GM18873 (cell line): ENCODE results near the gene SLBP.

Source experiments
- ATAC-seq: cut with Tn5 transposase; IDR thresholded peaks from one replicate; pipeline ENCODE4 v1.9.1; 2021; ENCODE audit warnings: mild to moderate bottlenecking, moderate library complexity, moderate number of reproducible peaks; ENCODE audit not compliant: unreplicated experiment, low FRiP score

The SLBP gene

DNA sequence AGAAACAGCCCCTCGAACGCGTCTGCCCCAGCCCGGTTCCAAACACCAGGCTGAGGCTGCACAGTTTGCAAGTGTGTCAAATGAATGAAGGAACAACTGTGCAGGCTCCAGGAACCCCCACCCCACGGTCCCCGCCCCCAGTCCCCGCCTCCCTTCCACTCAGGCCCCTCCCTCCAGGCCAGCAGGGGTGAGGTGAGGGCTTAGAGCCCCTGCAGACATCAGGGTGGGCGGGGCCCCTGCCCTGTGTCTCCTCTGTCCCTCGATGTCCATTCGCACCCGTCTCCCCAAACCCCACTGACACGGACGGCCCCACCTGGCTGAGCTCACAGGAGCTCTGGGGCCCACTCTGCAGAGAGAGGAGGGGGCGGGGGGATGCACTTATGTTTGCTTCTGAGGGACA is 37.7 kb upstream of the SLBP start:
- ATAC-seq: no peak

DNA sequence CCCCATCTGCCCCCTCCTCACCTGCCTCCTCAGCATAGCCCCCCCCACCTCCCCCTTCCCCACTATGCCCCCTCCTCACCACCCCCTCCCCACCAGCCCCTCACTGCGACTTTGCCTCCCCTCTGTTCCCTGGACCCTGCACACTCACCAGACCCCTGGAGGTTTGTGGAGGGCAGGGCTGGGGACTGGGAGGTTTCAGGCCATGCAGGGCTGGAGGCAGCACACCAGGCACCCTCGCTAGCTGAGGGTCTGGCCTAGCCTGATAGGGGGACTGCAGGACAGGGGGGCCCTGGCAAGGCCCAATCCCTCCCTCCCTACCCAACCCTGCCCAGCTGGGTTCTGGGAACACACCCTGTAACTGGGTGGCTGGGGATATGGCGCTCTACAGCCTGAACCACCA is 37.3 kb upstream of the SLBP start:
- no peak for ATAC-seq

DNA sequence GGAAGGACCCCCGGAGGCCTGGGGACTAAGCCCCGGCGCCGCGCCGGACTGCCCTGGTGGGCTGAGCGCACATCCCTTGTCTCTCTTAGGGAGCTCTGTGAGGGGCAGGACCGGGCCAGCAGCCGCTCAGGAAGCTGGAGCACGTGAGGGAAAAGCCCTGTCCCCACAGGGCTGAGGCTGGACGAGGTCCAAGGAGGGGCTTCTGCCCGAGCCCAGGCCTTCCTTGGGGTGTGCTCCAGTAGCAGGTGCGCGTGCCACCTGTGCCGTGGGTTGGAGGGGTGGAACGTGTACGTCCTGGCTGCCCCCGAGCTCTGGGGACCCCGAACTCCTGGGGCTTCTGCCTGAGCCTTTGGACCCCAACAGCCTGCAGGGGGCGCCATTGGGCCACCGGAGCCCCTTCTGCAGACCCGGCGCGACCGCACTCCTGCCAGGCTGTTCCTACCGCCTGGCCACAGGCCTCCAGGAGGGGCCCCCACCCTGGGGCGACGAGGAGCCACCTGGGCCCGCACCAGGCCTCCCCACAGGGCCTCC is 36.4 kb upstream of the SLBP start:
- no peak for ATAC-seq

DNA sequence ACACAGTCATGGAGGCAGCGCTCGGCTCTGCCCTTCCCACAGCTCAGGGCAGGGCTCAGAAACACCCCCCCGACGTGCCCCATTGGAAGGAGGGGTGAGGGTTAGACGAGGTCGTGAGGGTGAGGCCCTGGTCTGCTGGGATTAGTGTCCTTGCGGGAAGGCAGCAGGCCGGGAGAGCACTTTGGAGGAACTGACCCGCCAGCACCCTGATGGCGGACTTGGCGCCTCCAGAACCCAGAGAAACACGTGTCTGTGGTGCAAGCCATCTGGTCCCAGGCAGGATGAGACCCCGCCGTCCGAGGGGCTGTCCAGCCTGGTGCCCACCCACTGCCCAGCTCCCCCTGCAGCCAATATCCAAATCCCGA is 35.5 kb upstream of the SLBP start:
- no peak for ATAC-seq

DNA sequence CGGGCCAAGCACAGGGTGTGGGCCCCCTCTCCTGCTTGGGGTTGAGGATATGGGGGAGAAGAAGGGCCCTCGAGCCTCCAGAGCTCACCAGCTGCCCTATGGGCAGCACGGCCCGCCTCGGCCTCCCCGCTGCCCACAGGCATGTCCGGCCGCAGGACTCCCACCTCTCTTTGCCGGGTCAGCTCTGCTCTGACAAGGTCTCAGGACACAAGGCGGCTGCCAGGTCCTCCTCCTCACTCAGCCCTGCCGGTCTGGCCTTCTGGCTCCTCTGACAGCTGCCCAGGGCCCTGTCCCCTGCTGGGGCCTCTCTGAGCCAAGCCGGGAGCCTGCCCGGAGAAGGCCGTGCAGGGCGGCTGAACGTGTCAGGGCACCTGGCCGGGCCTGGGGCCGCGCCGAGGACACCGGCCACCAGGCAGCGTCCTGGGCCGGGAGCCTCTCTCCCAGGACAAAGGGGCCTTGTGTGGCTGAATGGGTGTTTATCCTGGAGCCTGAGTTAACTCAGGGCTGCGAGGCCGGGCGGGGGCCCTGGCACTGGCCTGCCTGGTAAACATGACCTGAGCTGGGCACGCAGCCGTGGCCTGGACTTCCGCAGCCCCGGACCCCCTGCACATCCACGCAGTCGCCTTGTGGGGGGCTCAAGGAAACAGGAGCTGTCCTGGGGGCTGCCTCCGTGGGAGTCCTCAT is 34.9 kb upstream of the SLBP start:
- ATAC-seq: no peak

DNA sequence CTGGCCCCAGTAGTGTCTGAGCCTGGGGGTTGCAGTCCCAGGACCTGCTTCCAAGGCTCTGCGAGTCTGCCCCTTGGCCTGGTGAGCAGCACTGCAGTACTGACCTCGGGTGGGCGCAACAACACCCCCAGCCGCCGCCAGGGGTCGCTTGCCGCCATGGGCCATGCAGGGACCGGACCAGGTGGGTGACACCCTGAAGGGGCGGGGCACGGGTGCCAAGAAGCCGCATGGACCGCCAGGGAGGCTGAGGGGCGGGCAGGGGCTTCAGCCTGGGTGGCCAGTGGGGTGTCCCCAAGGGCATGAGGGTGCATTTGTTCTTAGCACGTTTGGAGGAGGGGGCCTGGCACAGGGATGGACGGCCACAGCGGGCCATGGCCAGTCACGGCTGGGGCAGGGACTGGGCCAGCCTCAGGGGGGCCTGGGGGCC is 34.2 kb upstream of the SLBP start:
- no peak for ATAC-seq

DNA sequence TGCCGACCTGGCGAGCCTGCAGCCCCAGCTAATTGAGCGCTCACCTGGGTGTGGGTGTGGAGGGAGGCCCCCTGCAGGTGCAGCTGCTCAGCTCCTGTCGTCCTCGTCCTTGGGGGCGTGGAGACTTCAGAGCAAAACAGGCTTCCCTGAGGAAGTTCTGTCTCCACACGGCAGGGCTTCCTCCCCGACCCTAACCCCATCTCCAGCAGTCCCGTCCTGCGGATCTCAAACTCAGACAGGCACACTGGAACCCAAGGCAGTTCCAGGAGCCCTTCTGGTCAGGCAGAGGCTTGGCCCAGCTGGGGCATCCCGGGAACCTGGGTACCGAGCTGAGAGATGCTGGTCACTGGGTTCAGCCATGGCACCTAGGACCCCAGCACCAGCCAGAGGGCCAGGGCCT is 33.6 kb upstream of the SLBP start:
- no peak for ATAC-seq

DNA sequence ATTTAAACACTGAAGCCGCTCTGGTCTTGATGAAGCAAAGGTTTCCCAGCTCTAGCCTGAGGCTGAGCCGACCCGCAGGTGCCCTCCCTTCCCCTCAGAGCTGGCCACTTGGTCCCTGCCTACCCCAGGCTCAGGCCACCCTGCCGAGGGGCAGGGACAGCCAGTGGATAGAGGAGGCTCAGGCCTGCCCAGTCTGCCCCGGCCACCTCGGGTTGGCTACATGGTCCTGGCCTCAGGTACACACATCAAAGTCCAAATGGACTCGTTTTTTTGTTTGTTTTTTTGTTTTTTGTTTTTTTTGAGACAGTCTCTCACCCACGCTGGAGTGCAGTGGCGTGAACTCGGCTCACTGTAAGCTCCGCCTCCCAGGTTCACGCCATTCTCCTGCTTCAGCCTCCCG is 33.0 kb upstream of the SLBP start:
- ATAC-seq: no peak

DNA sequence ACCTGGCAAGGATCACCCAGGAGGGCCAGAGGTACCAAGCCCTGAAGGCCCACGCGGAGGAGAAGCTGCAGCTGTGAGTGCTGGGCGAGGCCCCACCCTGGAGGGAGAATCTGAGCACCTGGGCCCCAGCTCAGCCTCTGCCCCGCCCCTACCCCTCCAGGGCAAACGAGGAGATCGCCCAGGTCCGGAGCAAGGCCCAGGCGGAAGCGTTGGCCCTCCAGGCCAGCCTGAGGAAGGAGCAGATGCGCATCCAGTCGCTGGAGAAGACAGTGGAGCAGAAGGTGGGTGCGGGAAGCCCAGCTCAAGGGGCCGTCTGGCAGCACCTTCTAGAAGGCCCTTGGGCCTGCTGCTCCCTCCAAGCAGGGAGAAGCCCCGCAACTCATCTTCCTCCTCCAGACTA is 32.4 kb upstream of the SLBP start:
- no peak for ATAC-seq

DNA sequence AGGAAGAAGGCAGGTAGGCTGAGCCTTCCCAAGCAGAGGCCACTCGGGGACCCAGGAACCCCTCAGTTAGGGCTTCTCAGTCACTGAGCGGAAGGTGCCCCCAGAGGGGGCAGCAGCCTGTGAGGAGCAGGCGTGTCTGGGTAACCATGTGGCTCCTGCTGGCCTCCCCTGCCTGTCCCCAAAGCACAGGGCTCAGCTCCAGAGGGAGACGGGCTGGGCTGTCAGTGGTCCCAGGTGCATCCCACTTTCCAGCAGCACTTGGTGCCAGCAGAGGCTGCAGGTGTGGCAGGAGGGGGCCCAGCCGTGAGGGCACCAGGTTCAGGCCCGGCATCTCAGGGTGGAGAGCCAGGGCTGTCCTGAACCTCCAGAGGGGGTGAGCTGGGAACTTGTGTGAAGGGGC is 31.9 kb upstream of the SLBP start:
- ATAC-seq: no peak

DNA sequence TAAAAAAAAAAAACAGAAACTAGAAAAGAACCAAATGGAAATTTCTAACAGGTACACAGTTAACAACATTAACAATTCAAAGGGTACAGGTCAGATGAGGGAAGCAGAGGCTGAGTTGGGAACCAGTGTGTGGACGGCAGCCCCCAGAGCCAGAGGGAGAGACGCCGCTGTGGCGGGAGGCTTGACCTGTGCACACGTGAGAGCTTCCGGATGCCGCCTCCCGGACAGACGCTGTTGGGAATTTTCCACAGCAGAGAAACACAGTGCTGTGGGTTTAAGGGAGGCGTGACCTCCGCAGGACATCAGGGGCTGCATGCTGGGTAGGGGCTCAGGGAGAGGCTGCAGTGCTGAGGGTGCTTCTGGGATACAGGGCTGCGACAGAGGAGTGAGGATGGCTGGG is 31.4 kb upstream of the SLBP start:
- no peak for ATAC-seq

DNA sequence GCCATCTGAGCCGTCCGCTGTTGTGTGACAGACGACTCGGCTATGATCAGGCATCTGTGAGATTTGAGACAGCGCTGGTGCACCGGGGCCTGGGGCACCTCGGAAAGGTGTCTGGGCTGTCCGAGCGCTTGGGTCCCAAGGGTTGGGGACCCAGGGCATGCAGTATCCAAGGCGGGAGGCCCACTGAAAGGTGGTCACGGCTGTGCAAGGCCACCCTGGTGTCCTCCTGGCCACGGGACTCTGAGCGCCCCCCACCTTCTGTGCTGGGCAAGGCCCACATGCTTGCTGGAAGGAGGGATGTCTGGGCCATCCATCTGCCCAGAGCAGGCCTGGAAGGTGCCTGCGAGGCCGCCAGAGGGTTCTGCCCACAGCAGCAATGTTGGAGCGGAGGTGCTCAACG is 29.1 kb upstream of the SLBP start:
- no peak for ATAC-seq

DNA sequence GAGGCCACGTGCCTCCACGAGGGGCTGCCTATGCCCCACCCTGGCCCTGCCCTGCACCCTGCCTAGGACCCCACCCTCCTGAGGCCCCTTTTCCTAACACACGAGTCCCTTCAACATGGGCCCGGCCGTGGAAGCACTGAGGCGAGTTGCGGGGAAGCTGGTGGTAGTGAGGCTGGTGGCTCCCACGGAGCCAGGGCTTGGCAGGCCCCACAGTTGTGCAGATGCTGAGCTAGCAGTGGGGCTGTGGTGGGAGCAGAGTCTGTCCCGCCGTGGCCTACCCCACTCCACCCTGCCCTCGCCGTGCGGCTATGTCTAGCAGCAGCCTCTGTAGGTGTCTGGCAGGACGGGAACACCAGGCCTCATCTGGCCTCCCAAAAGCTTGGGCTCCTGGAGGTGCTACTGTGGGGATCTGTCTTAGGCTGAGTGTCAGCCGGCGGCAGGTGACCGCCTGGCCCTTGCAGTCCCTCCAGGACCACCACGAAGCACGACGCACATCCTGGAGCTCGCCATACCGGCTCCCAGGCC is 28.0 kb upstream of the SLBP start:
- ATAC-seq: no peak

DNA sequence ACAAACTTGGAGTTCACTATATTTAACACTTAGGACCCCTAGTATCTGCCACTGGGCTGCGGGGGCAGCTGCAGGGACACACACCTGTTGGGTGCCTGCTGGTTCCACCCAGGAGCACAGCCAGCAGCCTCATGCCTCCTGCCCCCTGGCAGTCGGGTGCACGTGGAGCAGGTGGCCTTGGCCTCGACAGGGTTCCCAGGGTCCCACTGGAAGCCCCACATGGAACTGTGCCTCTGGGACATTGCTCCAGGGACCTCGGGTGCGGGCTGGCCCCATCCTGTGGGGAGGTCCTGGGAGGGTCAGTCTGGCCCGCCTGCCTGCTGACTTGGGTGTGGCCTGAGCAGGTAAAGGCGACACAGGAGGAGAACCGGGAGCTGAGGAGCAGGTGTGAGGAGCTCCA is 27.2 kb upstream of the SLBP start:
- no peak for ATAC-seq

DNA sequence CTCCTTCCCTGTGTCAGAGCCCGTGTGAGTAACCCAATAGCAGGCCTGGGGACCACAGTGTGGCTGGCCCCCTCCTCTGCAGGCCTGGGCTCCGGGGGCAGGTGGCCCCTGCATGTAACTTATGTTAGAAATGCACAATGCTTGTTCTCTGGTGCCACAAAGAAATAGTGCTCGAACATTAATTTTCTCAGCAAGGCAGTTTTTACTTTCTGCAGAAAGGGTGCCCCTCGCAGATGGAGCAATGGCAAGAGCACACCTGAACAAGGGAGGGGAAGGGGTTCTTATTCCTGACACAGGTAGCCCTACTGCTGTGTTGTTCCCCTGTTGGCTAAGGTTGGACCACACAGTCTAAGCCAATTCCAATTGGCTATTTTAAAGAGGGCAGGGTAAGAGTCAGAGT is 26.3 kb upstream of the SLBP start:
- no peak for ATAC-seq

DNA sequence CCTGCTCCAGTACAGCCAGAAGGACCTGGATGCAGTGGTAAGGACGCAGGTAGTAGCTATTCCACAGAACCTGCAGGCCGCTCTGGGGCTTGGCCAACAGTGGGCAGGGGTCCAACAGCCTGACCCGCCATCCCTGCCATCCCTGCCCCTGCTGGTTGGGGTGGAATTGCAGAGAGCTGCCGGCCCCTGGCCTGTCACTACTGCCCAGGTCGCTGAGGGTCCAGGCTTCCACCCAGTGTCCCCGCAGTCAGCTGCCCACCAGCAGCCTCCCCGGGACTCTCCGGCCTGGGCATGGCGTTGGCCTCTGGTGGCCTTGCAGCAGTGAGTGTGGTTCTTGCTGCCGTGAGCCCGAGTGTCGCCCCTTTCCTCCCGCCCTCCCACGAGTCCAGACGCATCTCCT is 25.5 kb upstream of the SLBP start:
- ATAC-seq: no peak

DNA sequence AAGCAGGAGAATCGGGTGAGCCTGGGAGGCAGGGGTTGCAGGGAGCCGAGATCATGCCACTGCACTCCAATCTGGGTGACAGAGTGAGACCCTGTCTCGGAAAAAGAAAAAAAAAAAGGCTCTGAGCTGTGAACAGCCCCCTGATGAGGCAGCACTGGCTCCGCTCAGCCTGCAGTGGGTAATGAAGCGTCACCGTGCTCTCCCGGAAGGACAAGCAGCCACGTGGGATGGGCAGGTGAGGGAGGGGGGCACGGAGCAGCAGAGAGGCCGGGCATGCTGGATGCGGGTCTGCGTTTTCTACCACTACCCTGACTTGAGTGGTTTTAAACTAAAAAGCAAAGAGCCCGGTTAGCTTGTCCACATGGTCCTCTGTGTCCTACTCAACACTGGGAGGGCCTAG is 24.7 kb upstream of the SLBP start:
- no peak for ATAC-seq

DNA sequence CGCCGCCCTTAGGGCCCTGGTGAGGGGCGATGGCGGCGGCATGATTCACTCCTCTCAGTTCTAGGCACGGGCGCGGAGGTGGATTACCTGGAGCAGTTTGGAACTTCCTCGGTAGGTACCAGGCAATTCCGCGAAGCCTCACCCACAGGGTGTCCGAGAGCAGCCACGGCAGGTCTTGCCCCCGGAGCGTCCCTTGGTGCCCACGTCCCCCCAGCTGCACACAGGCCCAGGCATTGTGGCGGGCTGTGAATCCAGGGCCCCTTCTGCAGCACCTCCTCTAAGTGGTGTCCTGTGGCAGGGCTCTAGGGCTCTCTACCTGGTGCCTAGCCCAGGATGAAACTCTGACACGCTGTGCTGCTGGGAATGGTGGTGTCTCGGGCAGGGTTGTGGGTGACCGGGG is 23.1 kb upstream of the SLBP start:
- no peak for ATAC-seq

DNA sequence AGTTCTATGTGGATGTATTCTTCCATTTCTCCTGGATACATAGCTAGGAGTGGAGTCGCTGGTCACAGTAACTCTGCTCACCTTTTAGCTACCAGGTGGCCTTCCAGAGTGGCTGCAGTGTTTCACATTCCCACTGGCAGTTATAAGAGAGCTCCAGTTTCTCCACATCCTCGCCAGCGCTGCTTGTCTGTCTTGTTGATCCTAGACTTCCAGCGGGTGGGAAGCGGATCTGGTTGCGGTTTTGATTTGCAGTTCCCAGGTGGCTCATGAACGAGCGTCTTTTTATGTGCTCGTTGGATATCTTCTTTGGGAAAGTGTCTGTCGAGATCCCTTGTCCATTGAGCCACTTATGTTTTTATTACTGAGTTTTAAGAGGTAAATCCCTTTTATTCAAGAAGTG is 20.8 kb upstream of the SLBP start:
- ATAC-seq: no peak

DNA sequence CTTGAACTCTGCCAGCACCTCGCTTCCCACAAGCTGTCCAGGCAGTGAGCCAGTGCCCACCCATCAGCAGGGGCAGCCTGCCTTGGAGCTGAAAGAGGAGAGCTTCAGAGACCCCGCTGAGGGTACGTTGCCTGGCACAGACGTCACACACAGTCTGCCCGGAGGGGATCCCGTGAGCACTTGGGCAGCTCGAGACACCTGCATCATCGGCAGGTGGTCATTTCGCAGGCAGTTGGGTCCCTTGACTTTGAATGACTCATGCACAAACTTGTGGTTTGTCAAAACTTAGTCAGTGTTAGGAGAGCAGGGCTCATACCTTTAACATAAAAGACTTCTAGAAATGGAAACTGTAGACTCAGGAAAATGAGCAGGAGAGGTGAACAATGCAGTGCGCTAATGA is 19.1 kb upstream of the SLBP start:
- no peak for ATAC-seq

DNA sequence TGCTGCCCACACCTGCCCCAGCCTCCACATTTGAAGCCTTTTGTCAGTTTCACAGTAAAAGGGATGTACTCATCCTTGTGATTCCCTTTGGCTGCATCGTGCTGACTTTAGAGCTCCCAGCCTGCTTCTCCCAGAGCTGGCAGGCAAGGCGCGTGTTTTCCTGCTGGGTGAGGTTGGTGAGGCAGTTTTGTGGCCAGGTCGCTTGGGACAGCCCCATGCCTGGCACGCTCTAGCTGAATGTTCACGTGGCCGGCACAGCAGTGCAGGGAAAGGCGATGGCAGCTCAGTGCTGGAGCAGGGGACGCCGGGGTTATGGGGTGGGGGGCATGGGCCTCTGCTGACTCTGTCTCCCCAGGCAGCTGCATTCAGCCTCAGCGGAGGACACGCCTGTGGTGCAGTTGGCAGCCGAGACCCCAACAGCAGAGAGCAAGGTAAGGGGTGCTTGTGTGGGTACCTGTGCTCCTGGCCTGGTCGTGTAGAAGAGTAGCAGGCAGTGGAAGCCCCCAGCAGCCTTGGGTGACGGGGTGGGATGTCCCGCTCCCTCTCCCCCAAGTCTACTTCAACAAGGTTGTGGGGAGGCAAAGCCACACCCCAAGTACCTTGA is 18.5 kb upstream of the SLBP start:
- no peak for ATAC-seq
